Naive thymus-derived CD4-positive, alpha-beta T cell (primary cell): ENCODE results near the gene MEG3. TPM values are rescaled to one million over a fixed set of nuclear protein-coding genes. Genes with fewer than 3 reads are reported as not detected.

ENCODE experiments used
- ATAC-seq: fragments of 150-1000 bp; cut with Tn5 transposase; 2 replicates; pipeline ENCODE4 v1.10.0; 2021; ENCODE audit warnings: mild to moderate bottlenecking, moderate library complexity
- CTCF ChIA-PET: fragments of 350-600 bp; sonication (Branson Sonifier 250); formaldehyde crosslinking; loops from one replicate; lab custom pipeline; 2021; ENCODE audit warnings: antibody characterized with exemption; lab: Charles Lee
- POLR2A ChIA-PET: fragments of 350-600 bp; sonication (Branson Sonifier 250); formaldehyde crosslinking; loops from one replicate; lab custom pipeline; 2021; ENCODE audit warnings: antibody characterized with exemption, inconsistent platforms; lab: Charles Lee
- DNase-seq, 9 donors: peaks; one replicate each; pipeline versions ENCODE4 v3.0.0 to v3.0.0-alpha.2; 2020 to 2022; ENCODE audit warnings: mixed read lengths in 1 of 9
- H3K27ac ChIP-seq: one replicate; pipeline ENCODE4 v1.7.0; 2013; ENCODE audit warnings: mild to moderate bottlenecking, low read depth, low read length, moderate library complexity
- H3K27me3 ChIP-seq, 2 donors: one replicate each; pipeline ENCODE4 v1.7.0; 2013; ENCODE audit warnings: low read length in 2 of 2, mild to moderate bottlenecking in 2 of 2, moderate library complexity in 2 of 2; ENCODE audit not compliant: control insufficient read depth in 2 of 2, insufficient read depth in 2 of 2
- H3K36me3 ChIP-seq, 3 experiments: 1 replicate in 2 of 3; 2 replicates in 1 of 3; pipeline ENCODE4 v1.7.0; 2013; ENCODE audit warnings: low read length in 3 of 3, mild to moderate bottlenecking in 3 of 3, moderate library complexity in 1 of 3; ENCODE audit not compliant: insufficient read depth in 3 of 3, control insufficient read depth in 2 of 3
- H3K4me1 ChIP-seq, 2 donors: one replicate each; pipeline ENCODE4 v1.7.0; 2013; ENCODE audit warnings: low read length in 2 of 2, mild to moderate bottlenecking in 2 of 2, moderate library complexity in 1 of 2; ENCODE audit not compliant: control insufficient read depth in 2 of 2, insufficient read depth in 2 of 2
- H3K4me3 ChIP-seq: 2 replicates; pipeline ENCODE4 v1.7.0; 2013; ENCODE audit warnings: mild to moderate bottlenecking, low read length
- H3K9me3 ChIP-seq, 3 experiments: 1 replicate in 2 of 3; 2 replicates in 1 of 3; pipeline ENCODE4 v1.7.0; 2013; ENCODE audit warnings: low read length in 3 of 3; ENCODE audit not compliant: control insufficient read depth in 2 of 3
- H3K27ac Mint-ChIP-seq, 9 donors: one replicate each; pipeline ENCODE4 v1.8.0; 2020 to 2022; ENCODE audit warnings: mixed read lengths in 9 of 9, mild to moderate bottlenecking in 8 of 9, moderate library complexity in 5 of 9, inconsistent platforms in 2 of 9
- H3K27me3 Mint-ChIP-seq, 5 donors: one replicate each; pipeline ENCODE4 v1.8.0; 2021 to 2022; ENCODE audit warnings: mixed read lengths in 5 of 5, mild to moderate bottlenecking in 1 of 5
- H3K36me3 Mint-ChIP-seq, 5 donors: one replicate each; pipeline ENCODE4 v1.8.0; 2020 to 2022; ENCODE audit warnings: mixed read lengths in 5 of 5, mild to moderate bottlenecking in 3 of 5, inconsistent platforms in 1 of 5
- H3K4me1 Mint-ChIP-seq, 7 donors: one replicate each; pipeline ENCODE4 v1.8.0; 2020 to 2022; ENCODE audit warnings: mixed read lengths in 7 of 7, mild to moderate bottlenecking in 3 of 7, inconsistent platforms in 1 of 7
- H3K4me3 Mint-ChIP-seq, 10 donors: one replicate each; pipeline ENCODE4 v1.8.0; 2020 to 2022; ENCODE audit warnings: mild to moderate bottlenecking in 10 of 10, mixed read lengths in 10 of 10, moderate library complexity in 6 of 10, inconsistent platforms in 2 of 10
- H3K9me3 Mint-ChIP-seq, 11 donors: one replicate each; pipeline ENCODE4 v1.8.0; 2020 to 2022; ENCODE audit warnings: mixed read lengths in 11 of 11, mild to moderate bottlenecking in 4 of 11, inconsistent platforms in 1 of 11, moderate library complexity in 1 of 11
- intact Hi-C, 2 donors: fragments of 100-400 bp; cut with micrococcal nuclease; formaldehyde crosslinking; loops; one replicate each; pipeline ENCODE4 v1.15.1; 2023
- polyA plus RNA-seq, 2 donors: library from polyadenylated mRNA; unstranded; fragments of 300-500 nt; fragmentation: Illumina TruSeq; gene quantifications; one replicate each; pipeline ENCODE4 v1.2.3, GENCODE V29; 2021
- total RNA-seq, 6 experiments: library from RNA in 5 of 6; stranded (reverse) in 5 of 6; gene quantifications; 1 replicate in 5 of 6; 2 replicates in 1 of 6; pipeline ENCODE4 v1.2.3 and lab custom pipeline; 2021 to 2026

MEG3 gene
- total and polyA plus RNA-seq, 7 experiments from 2014 or later = 0.80 to 2.4 TPM; not detected in 5

DNA sequence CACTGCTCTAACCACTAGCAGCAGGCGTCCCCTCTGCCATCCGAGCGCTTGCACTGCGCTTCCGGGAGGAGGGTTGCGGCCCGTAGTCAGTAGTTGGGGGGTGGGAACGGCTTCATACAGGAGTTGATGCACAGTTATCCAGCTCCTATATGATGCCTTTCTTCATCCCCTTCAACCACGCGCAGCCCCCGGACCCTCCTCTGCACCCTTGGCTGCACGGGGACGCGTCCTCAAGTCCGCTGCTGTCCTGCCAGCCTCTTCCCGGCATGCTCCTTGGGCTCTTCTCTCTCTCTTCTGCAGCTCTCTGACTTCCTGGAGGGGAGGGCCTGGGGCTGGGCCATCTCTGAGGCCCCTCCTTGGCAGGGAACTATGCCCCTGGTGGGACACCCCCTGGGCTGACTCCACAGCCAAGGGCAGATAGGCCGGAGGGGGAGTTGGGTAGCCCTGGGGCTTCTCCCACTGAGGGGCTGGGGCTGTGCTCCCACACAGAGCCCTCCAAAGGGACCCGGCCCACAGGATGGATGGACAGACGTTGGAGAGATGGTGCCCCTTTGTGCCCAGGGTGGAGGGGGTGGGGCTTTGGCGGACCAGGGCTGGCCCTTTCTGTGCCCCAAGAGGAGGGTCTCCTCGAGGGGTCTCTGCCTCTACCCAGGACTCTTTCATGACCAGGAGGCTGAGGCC is 48.6 kb downstream of the MEG3 start:
- Histone ChIP-seq H3K4me1 (no peaks in the 10 kb centered on the region), H3K9me3 (no peaks in the 10 kb centered on the region), H3K36me3 (no peaks in the 10 kb centered on the region), H3K4me3 (no peak overlapping the region), H3K27ac (no peak overlapping the region), H3K27me3 (no peaks in the 10 kb centered on the region)
- ATAC-seq (no peak), DNase-seq (no peak)
- intact Hi-C loops = no loop called here
- POLR2A ChIA-PET = no interaction called here
- H3K27me3 Mint-ChIP-seq = peaks cover 0 to 18% (median 0%) of the 10 kb centered on the region in 5 donors
- H3K9me3 Mint-ChIP-seq = peaks cover 0 to 6% (median 0%) of the 10 kb centered on the region in 11 donors
- H3K4me3 Mint-ChIP-seq = no peak overlapping the region
- H3K4me1 Mint-ChIP-seq = peaks cover 0 to 6% (median 0%) of the 10 kb centered on the region in 7 donors
- CTCF ChIA-PET = no interaction called here
- H3K36me3 Mint-ChIP-seq = no peaks in the 10 kb centered on the region
- H3K27ac Mint-ChIP-seq = no peak overlapping the region

DNA sequence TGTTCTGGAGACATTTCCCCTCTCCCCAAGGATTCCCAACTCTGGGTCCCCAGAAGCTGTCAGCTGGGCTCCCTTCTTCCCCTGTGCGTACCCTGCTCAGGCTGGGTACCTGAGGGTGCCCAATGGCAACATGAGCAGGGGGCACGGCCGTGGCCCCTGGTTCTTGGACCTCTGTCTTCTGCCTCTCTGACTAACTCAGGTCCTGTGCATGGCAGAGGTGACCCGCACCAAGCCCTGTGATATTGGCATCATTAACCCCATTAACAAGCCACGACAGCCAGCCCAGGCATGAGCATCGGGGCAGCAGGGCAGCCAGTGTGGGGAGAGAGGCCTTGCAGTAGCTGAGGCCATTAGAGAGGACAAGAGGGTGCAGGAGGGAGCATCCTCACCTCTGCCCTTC is 49.2 kb downstream of the MEG3 start:
- H3K36me3 ChIP-seq = no peaks in the 10 kb centered on the region
- no peaks in the 10 kb centered on the region for H3K9me3 ChIP-seq
- CTCF ChIA-PET = no interaction called here
- no peak overlapping the region for H3K4me3 ChIP-seq
- no peaks in the 10 kb centered on the region for H3K27me3 ChIP-seq
- Mint-ChIP-seq H3K4me1 (peaks cover 0 to 6% (median 0%) of the 10 kb centered on the region in 7 donors), H3K4me3 (no peak overlapping the region), H3K27me3 (peaks cover 0 to 18% (median 0%) of the 10 kb centered on the region in 5 donors), H3K27ac (no peak overlapping the region), H3K9me3 (peaks cover 0 to 6% (median 0%) of the 10 kb centered on the region in 11 donors), H3K36me3 (no peaks in the 10 kb centered on the region)
- ATAC-seq (no peak), DNase-seq (no peak)
- POLR2A ChIA-PET = no interaction called here
- intact Hi-C loops = no loop called here
- no peak overlapping the region for H3K27ac ChIP-seq
- H3K4me1 ChIP-seq = no peaks in the 10 kb centered on the region

- Mint-ChIP-seq H3K36me3 (no peaks in the 10 kb centered on the region), H3K4me3 (no peak overlapping the region), H3K27me3 (peaks cover 0 to 18% (median 0%) of the 10 kb centered on the region in 5 donors), H3K4me1 (peaks cover 0 to 6% (median 0%) of the 10 kb centered on the region in 7 donors), H3K9me3 (peaks cover 0 to 6% (median 0%) of the 10 kb centered on the region in 11 donors), H3K27ac (no peak overlapping the region)
- H3K27me3 ChIP-seq = no peaks in the 10 kb centered on the region
- H3K4me3 ChIP-seq = no peak overlapping the region
- H3K27ac ChIP-seq = no peak overlapping the region
- ATAC-seq = no peak
- ChIA-PET CTCF (interaction anchor here (0.7 kb wide), 1 partner anchor 176 kb away, joined by 3 read pairs; no protein-coding TSS in a partner anchor), POLR2A (no interaction called here)
- no peaks in the 10 kb centered on the region for H3K9me3 ChIP-seq
- no peak for DNase-seq
- H3K4me1 ChIP-seq = no peaks in the 10 kb centered on the region
- H3K36me3 ChIP-seq = no peaks in the 10 kb centered on the region
- intact Hi-C loops = no loop called here
These were observed 50.1 kb downstream of the MEG3 start for GRCh38 chr14:100875861-100876590.

GRCh38 chr14:100878271-100879146 is 52.6 kb downstream of the MEG3 start:
- Histone ChIP-seq H3K27ac (no peak overlapping the region), H3K4me3 (no peak overlapping the region), H3K27me3 (no peaks in the 10 kb centered on the region), H3K9me3 (no peaks in the 10 kb centered on the region), H3K36me3 (no peaks in the 10 kb centered on the region), H3K4me1 (no peaks in the 10 kb centered on the region)
- DNase-seq (no peak), ATAC-seq (no peak)
- no peak overlapping the region for H3K27ac Mint-ChIP-seq
- intact Hi-C loops = no loop called here
- ChIA-PET POLR2A (no interaction called here), CTCF (no interaction called here)
- no peaks in the 10 kb centered on the region for H3K36me3 Mint-ChIP-seq
- peaks cover 0 to 18% (median 0%) of the 10 kb centered on the region in 5 donors for H3K27me3 Mint-ChIP-seq
- no peak overlapping the region for H3K4me3 Mint-ChIP-seq
- peaks cover 0 to 5% (median 2%) of the 10 kb centered on the region in 11 donors for H3K9me3 Mint-ChIP-seq
- no peaks in the 10 kb centered on the region for H3K4me1 Mint-ChIP-seq

- peaks cover 0 to 18% (median 0%) of the 10 kb centered on the region in 5 donors for H3K27me3 Mint-ChIP-seq
- H3K4me1 Mint-ChIP-seq = no peaks in the 10 kb centered on the region
- H3K9me3 ChIP-seq = no peaks in the 10 kb centered on the region
- no peak for ATAC-seq
- ChIA-PET POLR2A (no interaction called here), CTCF (no interaction called here)
- H3K9me3 Mint-ChIP-seq = peaks cover 0 to 5% (median 2%) of the 10 kb centered on the region in 11 donors
- no peaks in the 10 kb centered on the region for H3K27me3 ChIP-seq
- no peaks in the 10 kb centered on the region for H3K36me3 Mint-ChIP-seq
- H3K27ac Mint-ChIP-seq = no peak overlapping the region
- H3K4me3 ChIP-seq = no peak overlapping the region
- intact Hi-C loops = no loop called here
- no peaks in the 10 kb centered on the region for H3K36me3 ChIP-seq
- no peak for DNase-seq
- no peak overlapping the region for H3K4me3 Mint-ChIP-seq
- no peaks in the 10 kb centered on the region for H3K4me1 ChIP-seq
- H3K27ac ChIP-seq = no peak overlapping the region
These were observed 53.3 kb downstream of the MEG3 start for GRCh38 chr14:100879194-100879593.

GRCh38 chr14:100879782-100880181 is 53.9 kb downstream of the MEG3 start:
- Histone ChIP-seq H3K9me3 (no peaks in the 10 kb centered on the region), H3K27ac (no peak overlapping the region), H3K4me1 (no peaks in the 10 kb centered on the region), H3K27me3 (no peaks in the 10 kb centered on the region), H3K36me3 (no peaks in the 10 kb centered on the region), H3K4me3 (no peak overlapping the region)
- Mint-ChIP-seq H3K36me3 (no peaks in the 10 kb centered on the region), H3K27ac (no peak overlapping the region), H3K4me3 (no peak overlapping the region), H3K27me3 (peaks cover 0 to 21% (median 0%) of the 10 kb centered on the region in 5 donors), H3K9me3 (peaks cover 0 to 5% (median 2%) of the 10 kb centered on the region in 11 donors), H3K4me1 (no peaks in the 10 kb centered on the region)
- no peak for DNase-seq
- ChIA-PET POLR2A (no interaction called here), CTCF (interaction anchor here (0.6 kb wide), 1 partner anchor 68 kb away, joined by 3 read pairs; no protein-coding TSS in a partner anchor)
- no peak for ATAC-seq
- intact Hi-C loops = no loop called here
